GM18520 (cell line): ENCODE data around the gene MLLT6.
A peak's percentile ranks its signal among the peaks of the same experiment; 100 is the strongest.

Experiments
- ATAC-seq: cut with Tn5 transposase; IDR thresholded peaks from one replicate; pipeline ENCODE4 v1.9.1; 2021; ENCODE audit not compliant: unreplicated experiment

Gene MLLT6

GRCh38 chr17:38741461-38741860 is 36.4 kb downstream of the MLLT6 start:
- no peak for ATAC-seq

GRCh38 chr17:38741921-38742410 is 36.9 kb downstream of the MLLT6 start:
- no peak for ATAC-seq

- no peak for ATAC-seq
Observed at GRCh38 chr17:38742411-38743308, 37.6 kb downstream of the MLLT6 start.

GRCh38 chr17:38743556-38744171 is 38.6 kb downstream of the MLLT6 start:
- no peak for ATAC-seq

- no peak for ATAC-seq
Observed at GRCh38 chr17:38745545-38745944, 40.5 kb downstream of the MLLT6 start.

GRCh38 chr17:38746004-38746848 is 41.2 kb downstream of the MLLT6 start:
- no peak for ATAC-seq

- ATAC-seq, result no peak
Observed at GRCh38 chr17:38746849-38747462, 41.9 kb downstream of the MLLT6 start.

- ATAC-seq, result no peak
Observed at GRCh38 chr17:38747463-38748148, 42.5 kb downstream of the MLLT6 start.

- no peak for ATAC-seq
Observed at GRCh38 chr17:38748149-38748891, 43.2 kb downstream of the MLLT6 start, which contains the start of gene PCGF2. Gene PCGF2 (minus strand): TSS chr17:38748336. CDS start chr17:38740402, 7,934 bp downstream.

GRCh38 chr17:38748892-38749222 is 43.8 kb downstream of the MLLT6 start:
- ATAC-seq, result no peak

GRCh38 chr17:38749223-38750043 is 44.4 kb downstream of the MLLT6 start:
- ATAC-seq, result no peak

- no peak for ATAC-seq
Observed at GRCh38 chr17:38750044-38750311, 44.9 kb downstream of the MLLT6 start.

- no peak for ATAC-seq
Observed at GRCh38 chr17:38750312-38751121, 45.4 kb downstream of the MLLT6 start.

GRCh38 chr17:38751144-38751807 is 46.2 kb downstream of the MLLT6 start:
- ATAC-seq, result no peak

- peak; percentile 24 for ATAC-seq
Observed at GRCh38 chr17:38751808-38752307, 46.8 kb downstream of the MLLT6 start.

GRCh38 chr17:38752308-38753070 is 47.4 kb downstream of the MLLT6 start, which contains the start of gene PSMB3:
Gene PSMB3 (plus strand): TSS chr17:38752741. CDS start chr17:38752827, 86 bp downstream.
- peak; percentile 82 for ATAC-seq
